PC-9 (cell line): Measurements from ENCODE around the gene CD2AP.

ENCODE experiments used
- CTCF ChIP-seq: fragments of 200-600 bp; sonication (generic); conservative IDR thresholded peaks from 2 replicates; pipeline ENCODE4 v1.6.1; 2017; ENCODE audit warnings: mixed run types, antibody characterized with exemption, mild to moderate bottlenecking, moderate library complexity
- EZH2 ChIP-seq: fragments of 200-600 bp; sonication (generic); IDR thresholded peaks from 2 replicates; pipeline ENCODE4 v1.8.0; 2017; ENCODE audit warnings: antibody characterized with exemption, low read depth

- TF ChIP-seq CTCF (no peak), EZH2 (no peak)
Measured at GRCh38 chr6:47473791-47474346, 3.7 kb upstream of the CD2AP start.
